ENCODE measurements around the gene PPP1R26.

The PPP1R26 gene

DNA sequence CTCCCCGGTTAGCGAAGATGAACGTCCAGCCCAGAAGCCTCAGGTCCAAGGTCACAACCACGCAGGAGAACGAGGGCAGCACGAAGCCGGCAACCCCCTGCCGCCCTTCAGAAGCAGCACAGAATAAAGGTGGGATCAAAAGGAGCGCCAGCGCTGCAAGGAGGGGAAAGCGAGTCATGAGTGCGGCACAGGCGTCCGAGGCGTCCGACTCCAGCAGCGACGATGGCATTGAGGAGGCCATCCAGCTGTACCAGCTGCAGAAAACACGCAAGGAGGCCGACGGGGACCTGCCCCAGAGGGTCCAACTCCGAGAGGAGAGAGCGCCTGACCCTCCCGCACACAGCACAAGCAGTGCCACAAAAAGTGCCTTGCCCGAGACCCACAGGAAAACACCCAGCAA lies 5.8 kb downstream of the PPP1R26 start:
- H3K4me2 ChIP-seq (ENCODE audit: low read length), result no peak overlapping the region
- H3K79me2 ChIP-seq (ENCODE audit: insufficient read depth, low read length), result no peaks in the 10 kb centered on the region
- no peak overlapping the region for H3K27ac ChIP-seq (ENCODE audit: low read depth, low read length, poor library complexity, severe bottlenecking)
- TF ChIP-seq EZH2 (IDR thresholded peaks at IDR 0.05; ENCODE audit: borderline replicate concordance, low read length) (no peak), CTCF (IDR thresholded peaks at IDR 0.05; ENCODE audit: low read length) (no peak)
- H3K27me3 ChIP-seq (ENCODE audit: insufficient read depth, low read length), result no peaks in the 10 kb centered on the region; the same call in 1 of the 2 replicates
- no peaks in the 10 kb centered on the region for H3K4me1 ChIP-seq (ENCODE audit: insufficient read depth, low read length, severe bottlenecking)
- no peaks in the 10 kb centered on the region for H3F3A ChIP-seq (ENCODE audit: insufficient read depth, low read length)
- no peaks in the 10 kb centered on the region for H4K20me1 ChIP-seq (ENCODE audit: insufficient read depth, low read length)
- H3K36me3 ChIP-seq (ENCODE audit: insufficient read depth, low read length), result no peaks in the 10 kb centered on the region
- H3K9me3 ChIP-seq (ENCODE audit: low read length), result no peaks in the 10 kb centered on the region
- no peak overlapping the region for H3K9ac ChIP-seq (ENCODE audit: low read length)
- H2AFZ ChIP-seq (ENCODE audit: low read length), result no peak overlapping the region
- no peak overlapping the region for H3K4me3 ChIP-seq (ENCODE audit: low read depth, low read length, poor library complexity, severe bottlenecking)
- no peaks in the 10 kb centered on the region for H3K9me2 ChIP-seq (ENCODE audit: low read depth, low read length)

GRCh38 chr9:135485832-135486231 lies 6.2 kb downstream of the PPP1R26 start:
- Histone ChIP-seq H3K36me3 (ENCODE audit: insufficient read depth, low read length) (no peaks in the 10 kb centered on the region), H3K4me1 (ENCODE audit: insufficient read depth, low read length, severe bottlenecking) (no peaks in the 10 kb centered on the region)
- TF ChIP-seq CTCF (IDR thresholded peaks at IDR 0.05; ENCODE audit: low read length), result no peak
- TF ChIP-seq EZH2 (IDR thresholded peaks at IDR 0.05; ENCODE audit: borderline replicate concordance, low read length), result no peak

DNA sequence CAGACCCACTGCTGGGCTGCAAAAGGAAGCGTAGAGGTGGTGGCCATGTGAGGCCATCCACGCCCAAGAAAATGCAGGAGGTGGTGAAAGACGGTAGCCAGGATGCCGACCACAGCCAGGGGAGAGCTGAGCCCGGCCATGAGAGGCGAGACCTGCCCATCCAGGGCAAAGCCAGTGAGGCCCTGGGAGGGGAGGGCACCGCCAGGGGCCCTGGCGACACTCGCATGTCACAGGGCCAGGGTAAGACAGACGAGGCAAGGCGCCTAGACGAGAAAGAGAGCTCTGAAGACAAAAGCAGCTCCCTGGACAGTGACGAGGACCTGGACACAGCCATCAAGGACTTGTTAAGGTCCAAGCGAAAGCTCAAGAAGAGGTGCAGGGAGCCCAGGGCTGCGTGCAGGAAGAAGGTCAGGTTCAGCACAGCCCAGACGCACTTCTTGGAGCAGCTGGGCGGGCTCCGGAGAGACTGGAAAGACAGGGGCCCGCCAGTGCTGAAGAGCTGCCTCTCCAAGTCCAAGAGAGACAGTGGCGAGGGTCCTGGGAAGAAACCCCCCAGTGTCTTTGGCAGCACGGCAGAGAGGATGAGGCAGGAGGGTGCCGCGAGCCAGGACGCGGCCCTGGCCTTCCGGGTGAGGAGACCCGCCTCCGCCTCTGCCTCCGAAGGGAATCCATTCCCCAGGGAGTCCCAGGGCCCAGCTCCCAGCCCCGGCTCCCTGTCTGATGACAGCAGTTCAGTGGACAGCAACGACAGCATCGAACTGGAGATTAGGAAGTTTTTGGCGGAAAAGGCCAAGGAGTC lies 6.9 kb downstream of the PPP1R26 start:
- Histone ChIP-seq H3K27me3 (ENCODE audit: insufficient read depth, low read length) (no peaks in the 10 kb centered on the region; the same call in 1 of the 2 replicates), H3F3A (ENCODE audit: insufficient read depth, low read length) (no peaks in the 10 kb centered on the region), H3K79me2 (ENCODE audit: insufficient read depth, low read length) (no peaks in the 10 kb centered on the region), H3K9ac (ENCODE audit: low read length) (no peak overlapping the region), H2AFZ (ENCODE audit: low read length) (no peak overlapping the region), H3K4me2 (ENCODE audit: low read length) (no peak overlapping the region), H3K9me2 (ENCODE audit: low read depth, low read length) (no peaks in the 10 kb centered on the region), H4K20me1 (ENCODE audit: insufficient read depth, low read length) (no peaks in the 10 kb centered on the region), H3K36me3 (ENCODE audit: insufficient read depth, low read length) (no peaks in the 10 kb centered on the region), H3K9me3 (ENCODE audit: low read length) (no peaks in the 10 kb centered on the region), H3K4me1 (ENCODE audit: insufficient read depth, low read length, severe bottlenecking) (no peaks in the 10 kb centered on the region), H3K27ac (ENCODE audit: low read depth, low read length, poor library complexity, severe bottlenecking) (no peak overlapping the region), H3K4me3 (ENCODE audit: low read depth, low read length, poor library complexity, severe bottlenecking) (no peak overlapping the region)
- TF ChIP-seq CTCF (IDR thresholded peaks at IDR 0.05; ENCODE audit: low read length) (no peak), EZH2 (IDR thresholded peaks at IDR 0.05; ENCODE audit: borderline replicate concordance, low read length) (no peak)

More at GRCh38 chr9:135485832-135486231, 6.2 kb downstream of the PPP1R26 start:
- no peak overlapping the region for H3K4me2 ChIP-seq (ENCODE audit: low read length)
- no peaks in the 10 kb centered on the region for H3F3A ChIP-seq (ENCODE audit: insufficient read depth, low read length)
- no peaks in the 10 kb centered on the region for H4K20me1 ChIP-seq (ENCODE audit: insufficient read depth, low read length)
- H3K9me3 ChIP-seq (ENCODE audit: low read length), result no peaks in the 10 kb centered on the region
- H3K9me2 ChIP-seq (ENCODE audit: low read depth, low read length), result no peaks in the 10 kb centered on the region
- no peak overlapping the region for H3K27ac ChIP-seq (ENCODE audit: low read depth, low read length, poor library complexity, severe bottlenecking)
- no peaks in the 10 kb centered on the region; the same call in 1 of the 2 replicates for H3K27me3 ChIP-seq (ENCODE audit: insufficient read depth, low read length)
- no peak overlapping the region for H2AFZ ChIP-seq (ENCODE audit: low read length)
- H3K9ac ChIP-seq (ENCODE audit: low read length), result no peak overlapping the region
- no peak overlapping the region for H3K4me3 ChIP-seq (ENCODE audit: low read depth, low read length, poor library complexity, severe bottlenecking)
- no peaks in the 10 kb centered on the region for H3K79me2 ChIP-seq (ENCODE audit: insufficient read depth, low read length)
